ENCODE data around the gene TTLL8.

- TF ChIP-seq, protein P1, sequence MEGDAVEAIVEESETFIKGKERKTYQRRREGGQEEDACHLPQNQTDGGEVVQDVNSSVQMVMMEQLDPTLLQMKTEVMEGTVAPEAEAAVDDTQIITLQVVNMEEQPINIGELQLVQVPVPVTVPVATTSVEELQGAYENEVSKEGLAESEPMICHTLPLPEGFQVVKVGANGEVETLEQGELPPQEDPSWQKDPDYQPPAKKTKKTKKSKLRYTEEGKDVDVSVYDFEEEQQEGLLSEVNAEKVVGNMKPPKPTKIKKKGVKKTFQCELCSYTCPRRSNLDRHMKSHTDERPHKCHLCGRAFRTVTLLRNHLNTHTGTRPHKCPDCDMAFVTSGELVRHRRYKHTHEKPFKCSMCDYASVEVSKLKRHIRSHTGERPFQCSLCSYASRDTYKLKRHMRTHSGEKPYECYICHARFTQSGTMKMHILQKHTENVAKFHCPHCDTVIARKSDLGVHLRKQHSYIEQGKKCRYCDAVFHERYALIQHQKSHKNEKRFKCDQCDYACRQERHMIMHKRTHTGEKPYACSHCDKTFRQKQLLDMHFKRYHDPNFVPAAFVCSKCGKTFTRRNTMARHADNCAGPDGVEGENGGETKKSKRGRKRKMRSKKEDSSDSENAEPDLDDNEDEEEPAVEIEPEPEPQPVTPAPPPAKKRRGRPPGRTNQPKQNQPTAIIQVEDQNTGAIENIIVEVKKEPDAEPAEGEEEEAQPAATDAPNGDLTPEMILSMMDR (conservative IDR thresholded peaks at IDR 0.05; ENCODE audit: low read depth, low read length) = no peak
- TF ChIP-seq EZH2 (IDR thresholded peaks at IDR 0.05; ENCODE audit: low read length, unreplicated experiment) (no peak), EZH2phosphoT487 (IDR thresholded peaks at IDR 0.05; ENCODE audit: borderline replicate concordance, low read length) (no peak)
Observed at GRCh38 chr22:49995041-49995360, 63.1 kb downstream of the TTLL8 start.

Measured in PC-3 (cell line).